ENCODE measurements around the gene TICRR.
"Not testable (repeated sequence)": the region's sequence is repeated elsewhere in the genome, so short reads cannot be mapped to it uniquely, and the experiment has no call there.

TICRR gene

GRCh38 chr15:89553632-89554031 lies 21.6 kb upstream of the TICRR start:
- DNase-seq (ENCODE audit: low spot score in 2 of 2): no peak
- Mint-ChIP-seq H3K9me3 (no peaks in the 10 kb centered on the region), H3K4me1 (peaks cover 11% of the 10 kb centered on the region), H3K36me3 (no peaks in the 10 kb centered on the region), H3K4me3 (no peak overlapping the region), H3K27ac (no peak overlapping the region)
- no peak for ATAC-seq

GRCh38 chr15:89554247-89554646 lies 21.0 kb upstream of the TICRR start:
- Mint-ChIP-seq H3K4me1 (peaks cover 11% of the 10 kb centered on the region), H3K27ac (no peak overlapping the region), H3K36me3 (no peaks in the 10 kb centered on the region), H3K4me3 (no peak overlapping the region), H3K9me3 (no peaks in the 10 kb centered on the region)
- DNase-seq (ENCODE audit: low spot score in 2 of 2) (no peak), ATAC-seq (no peak)

- no peak for DNase-seq (ENCODE audit: low spot score in 2 of 2)
- no peak for ATAC-seq
- no peaks in the 10 kb centered on the region for H3K36me3 Mint-ChIP-seq
- no peak overlapping the region for H3K27ac Mint-ChIP-seq
- no peak overlapping the region for H3K4me3 Mint-ChIP-seq
- no peaks in the 10 kb centered on the region for H3K9me3 Mint-ChIP-seq
- peaks cover 11% of the 10 kb centered on the region for H3K4me1 Mint-ChIP-seq
These were observed 19.5 kb upstream of the TICRR start for GRCh38 chr15:89555768-89556167.

DNA sequence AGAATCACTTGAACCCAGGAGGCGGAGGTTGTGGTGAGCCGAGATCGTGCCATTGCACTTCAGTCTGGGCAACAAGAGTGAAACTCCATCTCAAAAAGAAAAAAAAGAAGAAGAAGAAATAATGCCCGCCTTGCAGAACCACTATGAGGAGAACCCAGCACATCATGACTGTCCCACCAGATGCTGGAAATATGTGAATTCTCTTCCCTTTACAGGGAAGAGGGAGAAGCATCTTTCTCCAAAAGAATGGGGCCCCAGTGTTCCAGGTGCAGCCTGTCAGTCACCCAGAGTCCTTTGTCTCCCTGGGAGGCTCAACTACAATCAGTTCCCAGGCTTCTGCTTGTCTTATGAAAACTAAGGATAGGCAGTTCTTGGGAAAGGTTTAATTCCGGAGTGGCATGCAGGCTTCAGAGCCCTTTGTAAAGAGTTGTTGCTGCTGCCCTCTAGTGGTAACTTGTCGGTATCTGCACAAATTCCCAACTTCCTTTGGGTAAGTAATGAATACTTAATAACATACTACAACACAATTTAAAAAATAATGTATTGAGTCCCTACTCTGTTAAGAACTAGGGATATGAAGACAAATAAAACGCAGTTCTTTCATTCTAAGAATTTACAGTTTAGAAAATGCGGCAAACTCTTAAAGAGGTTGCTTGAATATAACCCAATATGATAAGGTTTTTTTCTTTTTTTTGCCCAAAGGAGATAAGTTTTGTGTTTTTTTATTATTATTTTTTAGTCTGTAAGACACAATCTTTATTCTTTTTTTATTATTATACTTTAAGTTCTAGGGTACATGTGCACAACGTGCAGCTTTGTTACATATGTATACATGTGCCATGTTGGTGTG lies 18.6 kb upstream of the TICRR start:
- no peak overlapping the region for H3K4me3 Mint-ChIP-seq
- H3K36me3 Mint-ChIP-seq: no peaks in the 10 kb centered on the region
- no peaks in the 10 kb centered on the region for H3K9me3 Mint-ChIP-seq
- H3K27ac Mint-ChIP-seq: no peak overlapping the region
- ATAC-seq: no peak
- peaks cover 3% of the 10 kb centered on the region for H3K4me1 Mint-ChIP-seq
- peak; percentile 28 to 60 for DNase-seq (ENCODE audit: low spot score in 2 of 2)

DNA sequence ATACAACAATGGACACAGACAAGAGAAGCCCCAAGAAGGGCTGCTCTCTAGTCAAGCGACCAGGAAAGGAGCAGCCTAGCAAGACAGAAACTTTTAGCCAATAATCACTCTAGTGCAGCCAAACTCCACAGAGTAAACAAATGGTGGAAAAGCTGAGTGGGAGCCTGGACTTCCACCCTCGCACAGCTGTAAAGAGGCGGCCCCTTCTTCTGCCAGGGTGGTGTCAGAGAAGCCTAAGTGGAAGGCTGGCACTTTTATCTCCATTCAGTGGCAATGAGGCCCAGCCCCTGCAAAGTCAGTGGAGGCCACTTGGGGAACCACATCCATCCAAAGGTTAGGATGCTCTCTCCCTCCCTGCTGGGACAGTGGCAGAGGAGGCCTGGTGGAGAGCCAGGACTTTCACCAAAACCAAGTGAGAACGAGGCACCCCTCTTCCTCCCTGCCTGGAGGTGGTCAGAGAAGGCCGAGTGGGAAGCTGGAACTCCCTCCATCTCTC lies 15.5 kb upstream of the TICRR start:
- no peak for DNase-seq (ENCODE audit: low spot score in 2 of 2)
- no peak for ATAC-seq
- Mint-ChIP-seq H3K36me3 (no peaks in the 10 kb centered on the region), H3K27ac (no peak overlapping the region), H3K4me3 (no peak overlapping the region), H3K9me3 (no peaks in the 10 kb centered on the region), H3K4me1 (no peaks in the 10 kb centered on the region)

DNA sequence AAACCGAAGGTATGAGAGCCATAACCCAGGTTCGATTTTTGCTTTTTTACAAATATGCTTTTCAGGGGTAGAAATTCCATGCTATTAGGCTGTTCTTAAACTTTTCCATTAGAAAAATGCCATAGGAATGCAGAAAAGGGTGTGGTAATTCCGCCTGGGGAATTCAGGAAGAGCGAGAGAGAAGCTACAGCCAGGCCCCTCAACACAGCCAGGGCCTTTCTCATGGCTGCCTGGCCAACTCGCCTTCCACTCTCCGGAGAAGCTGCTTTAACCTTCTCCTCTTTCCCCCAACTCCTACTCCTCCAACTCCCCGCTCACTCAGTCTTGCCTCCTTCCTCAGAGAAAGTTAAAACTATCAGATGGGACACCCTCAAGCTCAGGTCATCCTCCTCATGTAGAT lies 9.1 kb upstream of the TICRR start:
- H3K27ac Mint-ChIP-seq: no peak overlapping the region
- DNase-seq (ENCODE audit: low spot score in 2 of 2) (no peak), ATAC-seq (no peak)
- no peaks in the 10 kb centered on the region for H3K36me3 Mint-ChIP-seq
- H3K4me1 Mint-ChIP-seq: no peaks in the 10 kb centered on the region
- H3K4me3 Mint-ChIP-seq: no peak overlapping the region
- H3K9me3 Mint-ChIP-seq: no peaks in the 10 kb centered on the region

GRCh38 chr15:89566621-89567294 lies 8.5 kb upstream of the TICRR start:
- H3K4me3 Mint-ChIP-seq: no peak overlapping the region
- H3K9me3 Mint-ChIP-seq: no peaks in the 10 kb centered on the region
- H3K27ac Mint-ChIP-seq: no peak overlapping the region
- H3K4me1 Mint-ChIP-seq: no peaks in the 10 kb centered on the region
- no peak for DNase-seq (ENCODE audit: low spot score in 2 of 2)
- H3K36me3 Mint-ChIP-seq: no peaks in the 10 kb centered on the region
- no peak for ATAC-seq

GRCh38 chr15:89569090-89569745 lies 6.1 kb upstream of the TICRR start:
- Mint-ChIP-seq H3K36me3 (no peaks in the 10 kb centered on the region), H3K9me3 (no peaks in the 10 kb centered on the region), H3K27ac (no peak overlapping the region), H3K4me3 (no peak overlapping the region), H3K4me1 (no peaks in the 10 kb centered on the region)
- no peak for DNase-seq (ENCODE audit: low spot score in 2 of 2)
- no peak for ATAC-seq

DNA sequence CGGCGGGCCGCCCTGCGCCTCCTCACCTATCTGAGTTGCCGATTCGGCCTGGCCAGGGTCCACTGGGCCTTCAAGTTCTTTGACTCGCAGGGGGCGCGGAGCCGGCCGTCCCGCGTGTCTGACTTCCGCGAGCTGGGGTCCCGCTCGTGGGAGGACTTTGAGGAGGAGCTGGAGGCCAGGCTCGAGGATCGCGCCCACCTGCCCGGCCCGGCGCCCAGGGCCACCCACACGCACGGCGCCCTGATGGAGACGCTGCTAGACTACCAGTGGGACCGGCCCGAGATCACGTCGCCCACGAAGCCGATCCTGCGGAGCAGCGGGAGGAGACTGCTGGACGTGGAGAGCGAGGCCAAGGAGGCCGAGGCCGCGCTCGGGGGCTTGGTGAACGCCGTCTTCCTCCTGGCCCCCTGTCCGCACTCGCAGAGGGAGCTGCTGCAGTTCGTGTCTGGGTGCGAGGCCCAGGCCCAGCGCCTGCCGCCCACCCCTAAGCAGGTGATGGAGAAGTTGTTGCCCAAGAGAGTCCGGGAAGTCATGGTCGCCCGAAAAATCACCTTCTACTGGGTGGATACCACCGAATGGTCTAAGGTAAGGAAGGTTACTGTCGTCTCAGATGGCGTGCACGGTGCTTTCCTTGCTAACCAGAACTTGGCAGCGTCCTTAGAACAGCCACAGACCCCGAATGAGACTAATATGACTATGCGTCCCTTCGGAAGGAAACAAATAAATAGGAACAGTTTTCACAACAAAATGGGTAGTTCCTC lies 567 bp downstream of the TICRR start:
- peaks cover 26% of the 10 kb centered on the region for H3K36me3 Mint-ChIP-seq
- peaks cover 25% of the 10 kb centered on the region for H3K4me1 Mint-ChIP-seq
- peak overlapping the region; percentile 85 for H3K27ac Mint-ChIP-seq
- H3K4me3 Mint-ChIP-seq: peak overlapping the region; percentile 81
- H3K9me3 Mint-ChIP-seq: no peaks in the 10 kb centered on the region
- DNase-seq (ENCODE audit: low spot score in 2 of 2) (peak in 1 of 2 donors; percentile 67), ATAC-seq (peak; percentile 38)

- no peaks in the 10 kb centered on the region for H3K9me3 Mint-ChIP-seq
- H3K4me3 Mint-ChIP-seq: peak overlapping the region; percentile 81
- no peak for ATAC-seq
- H3K27ac Mint-ChIP-seq: peak overlapping the region; percentile 85
- DNase-seq (ENCODE audit: low spot score in 2 of 2): no peak
- H3K4me1 Mint-ChIP-seq: peaks cover 25% of the 10 kb centered on the region
- H3K36me3 Mint-ChIP-seq: peaks cover 26% of the 10 kb centered on the region
These were observed 1.1 kb downstream of the TICRR start for GRCh38 chr15:89576417-89576773.

DNA sequence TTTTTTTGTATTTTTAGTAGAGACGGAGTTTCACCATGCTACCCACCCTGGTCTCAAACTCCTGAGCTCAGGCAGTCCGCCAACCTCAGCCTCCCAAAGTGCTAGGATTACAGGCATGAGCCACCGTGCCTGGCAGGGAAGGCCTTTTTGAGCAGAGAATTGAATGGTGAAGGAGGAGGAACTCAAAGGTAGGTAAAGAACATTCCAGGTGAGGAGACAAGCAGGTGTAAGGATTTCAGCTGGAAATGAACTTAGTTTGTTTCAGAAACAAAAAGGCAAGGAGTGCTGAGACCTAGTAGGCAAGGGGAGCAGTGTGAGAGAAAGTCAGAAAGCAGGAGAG lies 2.5 kb downstream of the TICRR start:
- no peak for DNase-seq (ENCODE audit: low spot score in 2 of 2)
- Mint-ChIP-seq H3K4me3 (peak overlapping the region; percentile 81), H3K9me3 (no peaks in the 10 kb centered on the region), H3K27ac (no peak overlapping the region), H3K36me3 (peaks cover 28% of the 10 kb centered on the region), H3K4me1 (peaks cover 25% of the 10 kb centered on the region)
- no peak for ATAC-seq

DNA sequence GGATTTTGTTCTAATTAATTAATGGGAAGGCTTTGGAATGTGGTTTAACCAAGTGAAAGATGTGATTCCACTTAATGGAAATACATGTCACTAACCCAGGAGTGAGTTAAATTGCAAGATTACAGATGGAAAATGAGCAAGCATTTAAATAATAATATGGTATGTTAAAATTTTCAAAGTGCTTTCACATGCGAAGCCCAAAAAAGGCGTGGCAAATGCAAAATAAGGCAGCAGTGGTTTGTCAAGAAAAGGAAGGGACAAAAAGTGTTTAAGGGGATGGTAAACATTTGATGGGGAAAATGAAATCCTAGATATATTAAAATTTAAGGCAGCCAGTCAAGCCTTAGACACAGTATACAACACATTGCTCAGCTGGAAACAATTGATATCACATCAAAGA lies 2.9 kb downstream of the TICRR start:
- peaks cover 32% of the 10 kb centered on the region for H3K36me3 Mint-ChIP-seq
- DNase-seq (ENCODE audit: low spot score in 2 of 2): no peak
- H3K9me3 Mint-ChIP-seq: no peaks in the 10 kb centered on the region
- H3K4me3 Mint-ChIP-seq: peak overlapping the region; percentile 81
- peaks cover 25% of the 10 kb centered on the region for H3K4me1 Mint-ChIP-seq
- ATAC-seq: no peak
- no peak overlapping the region for H3K27ac Mint-ChIP-seq

DNA sequence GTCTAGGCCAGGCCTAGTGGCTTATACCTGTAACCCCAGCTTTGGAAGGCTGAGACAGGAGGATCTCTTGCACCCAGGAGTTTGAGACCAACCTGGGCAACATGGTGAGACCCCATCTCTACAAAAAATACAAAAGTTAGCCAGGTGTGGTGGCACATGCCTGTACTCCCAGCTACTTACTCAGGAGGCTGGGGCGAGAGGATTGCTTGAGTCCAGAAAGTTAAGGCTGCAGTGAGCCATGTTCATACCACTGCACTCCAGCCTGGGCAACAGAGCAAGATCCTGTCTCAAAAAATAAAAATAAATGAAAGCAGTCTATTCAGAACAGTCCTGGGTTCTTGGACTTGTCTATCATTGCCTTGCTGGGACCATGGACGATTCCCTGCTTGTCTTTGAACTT lies 5.5 kb downstream of the TICRR start:
- H3K27ac Mint-ChIP-seq, ATAC-seq, H3K4me3 Mint-ChIP-seq, H3K9me3 Mint-ChIP-seq: not testable (repeated sequence)
- peak in 1 of 2 donors; percentile 34 for DNase-seq (ENCODE audit: low spot score in 2 of 2)
- Mint-ChIP-seq H3K4me1 (peaks cover 25% of the 10 kb centered on the region), H3K36me3 (peaks cover 35% of the 10 kb centered on the region)

DNA sequence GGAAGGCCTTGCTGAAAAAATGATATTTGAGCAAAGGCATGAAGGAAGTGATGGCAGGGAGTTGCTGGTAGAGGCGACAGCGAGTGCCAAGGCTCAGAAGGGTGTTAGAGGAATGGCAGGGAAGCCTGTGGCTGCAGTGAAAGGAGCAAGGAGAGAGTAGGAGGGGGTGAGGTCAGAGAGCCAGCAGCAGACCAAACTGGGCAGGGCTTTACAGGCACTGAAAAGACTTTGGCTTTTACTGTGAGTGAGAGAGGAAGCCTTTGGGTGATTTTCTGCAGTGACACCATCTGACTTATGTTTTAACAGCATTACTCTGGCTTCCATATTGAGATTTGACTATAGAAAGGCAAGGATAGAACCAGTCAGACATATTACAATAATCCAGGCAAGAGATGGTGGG lies 11.4 kb downstream of the TICRR start:
- DNase-seq (ENCODE audit: low spot score in 2 of 2): no peak
- H3K9me3 Mint-ChIP-seq: no peaks in the 10 kb centered on the region
- ATAC-seq: no peak
- no peak overlapping the region for H3K4me3 Mint-ChIP-seq
- H3K4me1 Mint-ChIP-seq: no peaks in the 10 kb centered on the region
- peaks cover 34% of the 10 kb centered on the region for H3K36me3 Mint-ChIP-seq
- no peak overlapping the region for H3K27ac Mint-ChIP-seq

DNA sequence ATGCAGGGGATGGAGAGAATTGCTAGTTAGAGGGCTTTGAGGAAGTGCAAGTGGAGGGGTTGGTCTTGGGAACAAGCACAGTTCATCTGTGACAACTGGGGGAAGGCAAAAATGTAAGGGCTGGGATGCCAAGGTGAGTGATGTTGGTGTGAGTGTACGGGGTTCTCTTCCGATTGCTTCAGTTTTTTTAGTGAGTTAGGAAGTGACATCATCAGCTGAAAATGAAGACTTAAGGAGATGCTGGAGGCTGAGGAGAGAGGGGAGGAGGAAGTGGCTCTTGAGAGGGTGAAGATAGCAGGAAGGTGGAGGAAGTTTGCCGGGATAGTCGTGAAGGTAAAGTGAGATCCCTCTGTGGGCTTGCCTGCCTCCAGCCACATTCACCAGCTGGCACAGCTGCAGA lies 12.7 kb downstream of the TICRR start:
- ATAC-seq (no peak), DNase-seq (ENCODE audit: low spot score in 2 of 2) (no peak)
- Mint-ChIP-seq H3K9me3 (no peaks in the 10 kb centered on the region), H3K4me3 (no peak overlapping the region), H3K27ac (no peak overlapping the region), H3K36me3 (peaks cover 38% of the 10 kb centered on the region), H3K4me1 (no peaks in the 10 kb centered on the region)

Data from stimulated activated effector memory CD8-positive, alpha-beta T cell treated with anti-CD3 and anti-CD28 coated beads, Interleukin-12 subunit alpha, Interleukin-12 subunit beta, amount 100 ng/mL, for 72 hours (primary cell).